GM23338 (cell line): ENCODE results near the gene ERC2. TPM values are rescaled to one million over a fixed set of nuclear protein-coding genes. Genes with fewer than 3 reads are reported as not detected.

Source experiments
- ATAC-seq: fragments of 200-7000 bp; cut with Tn5 transposase; 3 replicates; pipeline ENCODE4 v1.9.1; 2020
- DNase-seq: peaks from one replicate; pipeline ENCODE4 v3.0.0-alpha.2; 2015; ENCODE audit warnings: low spot score
- H2AFZ ChIP-seq: fragments of 200-600 bp; sonication (generic); 2 replicates; pipeline ENCODE4 v1.8.0; 2016; ENCODE audit warnings: antibody characterized with exemption, mild to moderate bottlenecking, moderate library complexity
- H3F3A ChIP-seq: fragments of 200-600 bp; sonication (generic); replicated peaks from 2 replicates; pipeline ENCODE4 v1.8.0; 2017; ENCODE audit warnings: antibody characterized with exemption, mixed run types, low read depth
- H3K27ac ChIP-seq: fragments of 200-600 bp; sonication (generic); 2 replicates; pipeline ENCODE4 v1.6.1; 2016; ENCODE audit warnings: low read depth
- H3K27me3 ChIP-seq: fragments of 200-600 bp; sonication (generic); 2 replicates; pipeline ENCODE4 v1.8.0; 2016; ENCODE audit warnings: mild to moderate bottlenecking, mixed run types, moderate library complexity; ENCODE audit not compliant: insufficient read depth
- H3K36me3 ChIP-seq: fragments of 200-600 bp; sonication (generic); 2 replicates; pipeline ENCODE4 v1.8.0; 2016; ENCODE audit warnings: mild to moderate bottlenecking; ENCODE audit not compliant: insufficient read depth
- H3K4me1 ChIP-seq: fragments of 200-600 bp; sonication (generic); 2 replicates; pipeline ENCODE4 v1.8.0; 2016; ENCODE audit warnings: mild to moderate bottlenecking, moderate library complexity; ENCODE audit not compliant: insufficient read depth
- H3K4me2 ChIP-seq: fragments of 200-600 bp; sonication (generic); 2 replicates; pipeline ENCODE4 v1.7.1; 2017; ENCODE audit warnings: mixed run types
- H3K4me3 ChIP-seq: fragments of 200-600 bp; sonication (generic); 2 replicates; pipeline ENCODE4 v1.6.1; 2016; ENCODE audit warnings: mixed run types
- H3K79me2 ChIP-seq: fragments of 200-600 bp; sonication (generic); replicated peaks from 2 replicates; pipeline ENCODE4 v1.8.0; 2017; ENCODE audit warnings: mild to moderate bottlenecking; ENCODE audit not compliant: insufficient read depth
- H3K9me2 ChIP-seq: fragments of 200-600 bp; sonication (generic); 2 replicates; pipeline ENCODE4 v1.8.0; 2017; ENCODE audit not compliant: insufficient read depth
- H4K20me1 ChIP-seq: fragments of 200-600 bp; sonication (generic); replicated peaks from 2 replicates; pipeline ENCODE4 v1.8.0; 2017; ENCODE audit warnings: mild to moderate bottlenecking; ENCODE audit not compliant: insufficient read depth
- H3K27ac Mint-ChIP-seq: 2 replicates; pipeline ENCODE4 v1.8.0; 2020; ENCODE audit warnings: inconsistent platforms, mild to moderate bottlenecking, moderate library complexity, mixed read lengths
- H3K27me3 Mint-ChIP-seq: 3 replicates; pipeline ENCODE4 v1.8.0; 2022; ENCODE audit warnings: low read depth, mild to moderate bottlenecking, moderate library complexity, mixed read lengths, inconsistent platforms; ENCODE audit not compliant: insufficient read depth, poor library complexity
- H3K36me3 Mint-ChIP-seq: 3 replicates; pipeline ENCODE4 v1.8.0; 2021; ENCODE audit warnings: low read depth, mild to moderate bottlenecking, inconsistent platforms, moderate library complexity, mixed read lengths
- H3K4me1 Mint-ChIP-seq: 3 replicates; pipeline ENCODE4 v1.8.0; 2020; ENCODE audit warnings: mild to moderate bottlenecking, inconsistent platforms, mixed read lengths
- H3K4me3 Mint-ChIP-seq: 3 replicates; pipeline ENCODE4 v1.8.0; 2021; ENCODE audit warnings: moderate library complexity, mild to moderate bottlenecking, inconsistent platforms, mixed read lengths
- H3K9me3 Mint-ChIP-seq: 3 replicates; pipeline ENCODE4 v1.8.0; 2020; ENCODE audit warnings: moderate library complexity, mild to moderate bottlenecking, inconsistent platforms, mixed read lengths
- CREB1 ChIP-seq: fragments of 250-450 bp; sonication (Bioruptor Pico); IDR thresholded peaks from 2 replicates; pipeline ENCODE4 v1.5.0; 2020; ENCODE audit warnings: low read depth, mild to moderate bottlenecking, moderate library complexity
- CTCF ChIP-seq, 2 experiments: fragments of 200-600 bp in 1 of 2; sonication (generic) in 1 of 2; conservative IDR thresholded peaks; 2 replicates each; pipeline versions ENCODE4 v1.5.1 to v1.6.1; 2016 to 2017; ENCODE audit warnings: antibody characterized with exemption in 2 of 2, low read depth in 2 of 2, mild to moderate bottlenecking in 2 of 2, moderate library complexity in 1 of 2
- ETS1 ChIP-seq: IDR thresholded peaks from 2 replicates; pipeline ENCODE4 v1.6.1; 2016; ENCODE audit warnings: antibody characterized with exemption
- EZH2 ChIP-seq: fragments of 200-600 bp; sonication (generic); IDR thresholded peaks from one replicate; pipeline ENCODE4 v1.8.0; 2017; ENCODE audit warnings: antibody characterized with exemption, mild to moderate bottlenecking, low read depth; ENCODE audit not compliant: unreplicated experiment
- EZH2phosphoT487 ChIP-seq: fragments of 200-600 bp; sonication (generic); IDR thresholded peaks from one replicate; pipeline ENCODE4 v1.8.1; 2018; ENCODE audit warnings: antibody characterized with exemption; ENCODE audit not compliant: unreplicated experiment
- JUNB ChIP-seq: IDR thresholded peaks from one replicate; pipeline ENCODE4 v1.6.1; 2016; ENCODE audit warnings: antibody characterized with exemption; ENCODE audit not compliant: unreplicated experiment
- NANOG ChIP-seq: IDR thresholded peaks from 2 replicates; pipeline ENCODE4 v1.6.1; 2016; ENCODE audit warnings: antibody characterized with exemption, borderline replicate concordance
- POLR2AphosphoS5 ChIP-seq: IDR thresholded peaks from 2 replicates; pipeline ENCODE4 v1.6.1; 2016; ENCODE audit warnings: antibody characterized with exemption, low read depth
- STAT1 ChIP-seq: IDR thresholded peaks from one replicate; pipeline ENCODE4 v1.6.1; 2016; ENCODE audit warnings: antibody characterized with exemption; ENCODE audit not compliant: unreplicated experiment
- ZNF114 ChIP-seq: fragments of 250-450 bp; sonication (Bioruptor Pico); IDR thresholded peaks from 2 replicates; pipeline ENCODE4 v1.5.0; 2020; ENCODE audit warnings: mild to moderate bottlenecking, moderate library complexity
- ZNF331 ChIP-seq: fragments of 250-450 bp; sonication (Bioruptor Pico); IDR thresholded peaks from 2 replicates; pipeline ENCODE4 v1.5.0; 2020; ENCODE audit warnings: low read depth, mild to moderate bottlenecking, moderate library complexity
- polyA plus RNA-seq: library from polyadenylated mRNA; unstranded; fragments of >200 nt; fragmentation: Nextera tagmentation; extraction: Ambion mirVana; gene quantifications from 2 replicates; pipeline ENCODE4 v1.2.1, GENCODE V29; 2016
- total RNA-seq: library from RNA; depleted of rRNA; stranded (reverse); fragments of >200 nt; shearing (Covaris generic); gene quantifications from 2 replicates; pipeline ENCODE4 v1.2.3, GENCODE V29; 2014
- TF ChIP-seq, protein P1 (sequence below): IDR thresholded peaks from one replicate; pipeline ENCODE4 v1.6.1; 2018; ENCODE audit warnings: antibody characterized with exemption; ENCODE audit not compliant: unreplicated experiment
- TF ChIP-seq, protein P2 (sequence below): fragments of 250-450 bp; sonication (Bioruptor Pico); IDR thresholded peaks from 2 replicates; pipeline ENCODE4 v1.5.0; 2020; ENCODE audit warnings: mild to moderate bottlenecking, moderate library complexity

The ERC2 gene
- total and polyA plus RNA-seq, 2 experiments from 2014 or later = 11.8 to 13.7 TPM

- H3K4me1 ChIP-seq = peaks cover 7% of the 10 kb centered on the region; the same call in 1 of the 2 replicates
- Mint-ChIP-seq H3K27ac (no peak overlapping the region), H3K9me3 (no peaks in the 10 kb centered on the region), H3K27me3 (peaks cover 4% of the 10 kb centered on the region), H3K4me3 (no peak overlapping the region), H3K36me3 (no peaks in the 10 kb centered on the region), H3K4me1 (peaks cover 16% of the 10 kb centered on the region)
- H3K27me3 ChIP-seq = no peaks in the 10 kb centered on the region
- H3K4me2 ChIP-seq = no peak overlapping the region
- H3K27ac ChIP-seq = no peak overlapping the region
- H3F3A ChIP-seq = no peaks in the 10 kb centered on the region
- H3K36me3 ChIP-seq = no peaks in the 10 kb centered on the region
- peaks cover 8% of the 10 kb centered on the region; the same call in 1 of the 2 replicates for H3K9me2 ChIP-seq
- H3K4me3 ChIP-seq = no peak overlapping the region
- DNase-seq (no peak), ATAC-seq (no peak)
- TF ChIP-seq, protein P1, sequence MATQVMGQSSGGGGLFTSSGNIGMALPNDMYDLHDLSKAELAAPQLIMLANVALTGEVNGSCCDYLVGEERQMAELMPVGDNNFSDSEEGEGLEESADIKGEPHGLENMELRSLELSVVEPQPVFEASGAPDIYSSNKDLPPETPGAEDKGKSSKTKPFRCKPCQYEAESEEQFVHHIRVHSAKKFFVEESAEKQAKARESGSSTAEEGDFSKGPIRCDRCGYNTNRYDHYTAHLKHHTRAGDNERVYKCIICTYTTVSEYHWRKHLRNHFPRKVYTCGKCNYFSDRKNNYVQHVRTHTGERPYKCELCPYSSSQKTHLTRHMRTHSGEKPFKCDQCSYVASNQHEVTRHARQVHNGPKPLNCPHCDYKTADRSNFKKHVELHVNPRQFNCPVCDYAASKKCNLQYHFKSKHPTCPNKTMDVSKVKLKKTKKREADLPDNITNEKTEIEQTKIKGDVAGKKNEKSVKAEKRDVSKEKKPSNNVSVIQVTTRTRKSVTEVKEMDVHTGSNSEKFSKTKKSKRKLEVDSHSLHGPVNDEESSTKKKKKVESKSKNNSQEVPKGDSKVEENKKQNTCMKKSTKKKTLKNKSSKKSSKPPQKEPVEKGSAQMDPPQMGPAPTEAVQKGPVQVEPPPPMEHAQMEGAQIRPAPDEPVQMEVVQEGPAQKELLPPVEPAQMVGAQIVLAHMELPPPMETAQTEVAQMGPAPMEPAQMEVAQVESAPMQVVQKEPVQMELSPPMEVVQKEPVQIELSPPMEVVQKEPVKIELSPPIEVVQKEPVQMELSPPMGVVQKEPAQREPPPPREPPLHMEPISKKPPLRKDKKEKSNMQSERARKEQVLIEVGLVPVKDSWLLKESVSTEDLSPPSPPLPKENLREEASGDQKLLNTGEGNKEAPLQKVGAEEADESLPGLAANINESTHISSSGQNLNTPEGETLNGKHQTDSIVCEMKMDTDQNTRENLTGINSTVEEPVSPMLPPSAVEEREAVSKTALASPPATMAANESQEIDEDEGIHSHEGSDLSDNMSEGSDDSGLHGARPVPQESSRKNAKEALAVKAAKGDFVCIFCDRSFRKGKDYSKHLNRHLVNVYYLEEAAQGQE = no peak
- TF ChIP-seq JUNB = no peak
- no peak for TF ChIP-seq EZH2phosphoT487
- no peak for TF ChIP-seq EZH2
- no peak for TF ChIP-seq ETS1
- no peak for TF ChIP-seq POLR2AphosphoS5
- TF ChIP-seq CTCF (conservative IDR thresholded peaks at IDR 0.05; ENCODE audit: low read depth in 2 of 2) = no peak
- TF ChIP-seq, protein P2, sequence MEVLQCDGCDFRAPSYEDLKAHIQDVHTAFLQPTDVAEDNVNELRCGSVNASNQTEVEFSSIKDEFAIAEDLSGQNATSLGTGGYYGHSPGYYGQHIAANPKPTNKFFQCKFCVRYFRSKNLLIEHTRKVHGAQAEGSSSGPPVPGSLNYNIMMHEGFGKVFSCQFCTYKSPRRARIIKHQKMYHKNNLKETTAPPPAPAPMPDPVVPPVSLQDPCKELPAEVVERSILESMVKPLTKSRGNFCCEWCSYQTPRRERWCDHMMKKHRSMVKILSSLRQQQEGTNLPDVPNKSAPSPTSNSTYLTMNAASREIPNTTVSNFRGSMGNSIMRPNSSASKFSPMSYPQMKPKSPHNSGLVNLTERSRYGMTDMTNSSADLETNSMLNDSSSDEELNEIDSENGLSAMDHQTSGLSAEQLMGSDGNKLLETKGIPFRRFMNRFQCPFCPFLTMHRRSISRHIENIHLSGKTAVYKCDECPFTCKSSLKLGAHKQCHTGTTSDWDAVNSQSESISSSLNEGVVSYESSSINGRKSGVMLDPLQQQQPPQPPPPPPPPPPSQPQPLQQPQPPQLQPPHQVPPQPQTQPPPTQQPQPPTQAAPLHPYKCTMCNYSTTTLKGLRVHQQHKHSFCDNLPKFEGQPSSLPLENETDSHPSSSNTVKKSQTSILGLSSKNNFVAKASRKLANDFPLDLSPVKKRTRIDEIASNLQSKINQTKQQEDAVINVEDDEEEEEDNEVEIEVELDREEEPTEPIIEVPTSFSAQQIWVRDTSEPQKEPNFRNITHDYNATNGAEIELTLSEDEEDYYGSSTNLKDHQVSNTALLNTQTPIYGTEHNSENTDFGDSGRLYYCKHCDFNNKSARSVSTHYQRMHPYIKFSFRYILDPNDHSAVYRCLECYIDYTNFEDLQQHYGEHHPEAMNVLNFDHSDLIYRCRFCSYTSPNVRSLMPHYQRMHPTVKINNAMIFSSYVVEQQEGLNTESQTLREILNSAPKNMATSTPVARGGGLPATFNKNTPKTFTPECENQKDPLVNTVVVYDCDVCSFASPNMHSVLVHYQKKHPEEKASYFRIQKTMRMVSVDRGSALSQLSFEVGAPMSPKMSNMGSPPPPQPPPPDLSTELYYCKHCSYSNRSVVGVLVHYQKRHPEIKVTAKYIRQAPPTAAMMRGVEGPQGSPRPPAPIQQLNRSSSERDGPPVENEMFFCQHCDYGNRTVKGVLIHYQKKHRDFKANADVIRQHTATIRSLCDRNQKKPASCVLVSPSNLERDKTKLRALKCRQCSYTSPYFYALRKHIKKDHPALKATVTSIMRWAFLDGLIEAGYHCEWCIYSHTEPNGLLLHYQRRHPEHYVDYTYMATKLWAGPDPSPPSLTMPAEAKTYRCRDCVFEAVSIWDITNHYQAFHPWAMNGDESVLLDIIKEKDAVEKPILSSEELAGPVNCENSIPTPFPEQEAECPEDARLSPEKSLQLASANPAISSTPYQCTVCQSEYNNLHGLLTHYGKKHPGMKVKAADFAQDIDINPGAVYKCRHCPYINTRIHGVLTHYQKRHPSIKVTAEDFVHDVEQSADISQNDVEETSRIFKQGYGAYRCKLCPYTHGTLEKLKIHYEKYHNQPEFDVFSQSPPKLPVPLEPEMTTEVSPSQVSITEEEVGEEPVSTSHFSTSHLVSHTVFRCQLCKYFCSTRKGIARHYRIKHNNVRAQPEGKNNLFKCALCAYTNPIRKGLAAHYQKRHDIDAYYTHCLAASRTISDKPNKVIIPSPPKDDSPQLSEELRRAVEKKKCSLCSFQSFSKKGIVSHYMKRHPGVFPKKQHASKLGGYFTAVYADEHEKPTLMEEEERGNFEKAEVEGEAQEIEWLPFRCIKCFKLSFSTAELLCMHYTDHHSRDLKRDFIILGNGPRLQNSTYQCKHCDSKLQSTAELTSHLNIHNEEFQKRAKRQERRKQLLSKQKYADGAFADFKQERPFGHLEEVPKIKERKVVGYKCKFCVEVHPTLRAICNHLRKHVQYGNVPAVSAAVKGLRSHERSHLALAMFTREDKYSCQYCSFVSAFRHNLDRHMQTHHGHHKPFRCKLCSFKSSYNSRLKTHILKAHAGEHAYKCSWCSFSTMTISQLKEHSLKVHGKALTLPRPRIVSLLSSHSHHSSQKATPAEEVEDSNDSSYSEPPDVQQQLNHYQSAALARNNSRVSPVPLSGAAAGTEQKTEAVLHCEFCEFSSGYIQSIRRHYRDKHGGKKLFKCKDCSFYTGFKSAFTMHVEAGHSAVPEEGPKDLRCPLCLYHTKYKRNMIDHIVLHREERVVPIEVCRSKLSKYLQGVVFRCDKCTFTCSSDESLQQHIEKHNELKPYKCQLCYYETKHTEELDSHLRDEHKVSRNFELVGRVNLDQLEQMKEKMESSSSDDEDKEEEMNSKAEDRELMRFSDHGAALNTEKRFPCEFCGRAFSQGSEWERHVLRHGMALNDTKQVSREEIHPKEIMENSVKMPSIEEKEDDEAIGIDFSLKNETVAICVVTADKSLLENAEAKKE (CRISPR knock-in tag) = no peak
- TF ChIP-seq ZNF114 (CRISPR knock-in tag) = no peak
- no peak for TF ChIP-seq NANOG
- no peak for TF ChIP-seq ZNF331
- no peak for TF ChIP-seq CREB1 (CRISPR knock-in tag)
- no peak for TF ChIP-seq STAT1
- H4K20me1 ChIP-seq = no peaks in the 10 kb centered on the region
- H3K79me2 ChIP-seq = no peaks in the 10 kb centered on the region
- H2AFZ ChIP-seq = no peak overlapping the region
Measured at GRCh38 chr3:55604846-55605245, 863.4 kb downstream of the ERC2 start.
